GM19239 (cell line): ENCODE data around the gene ATP6V1F.
A peak's percentile ranks its signal among the peaks of the same experiment; 100 is the strongest.

Source experiments
- DNase-seq: peaks from one replicate; pipeline ENCODE4 v3.0.0; 2011; ENCODE audit warnings: low spot score; ENCODE audit not compliant: insufficient read length
- FAIRE-seq: peaks from 2 replicates; lab custom pipeline; 2011; peaks lifted over from hg19 to GRCh38; lab: Jason Lieb, UNC

ATP6V1F gene

GRCh38 chr7:128892521-128893250 is 30.0 kb downstream of the ATP6V1F start:
- DNase-seq (no peak), FAIRE-seq (no peak)

DNA sequence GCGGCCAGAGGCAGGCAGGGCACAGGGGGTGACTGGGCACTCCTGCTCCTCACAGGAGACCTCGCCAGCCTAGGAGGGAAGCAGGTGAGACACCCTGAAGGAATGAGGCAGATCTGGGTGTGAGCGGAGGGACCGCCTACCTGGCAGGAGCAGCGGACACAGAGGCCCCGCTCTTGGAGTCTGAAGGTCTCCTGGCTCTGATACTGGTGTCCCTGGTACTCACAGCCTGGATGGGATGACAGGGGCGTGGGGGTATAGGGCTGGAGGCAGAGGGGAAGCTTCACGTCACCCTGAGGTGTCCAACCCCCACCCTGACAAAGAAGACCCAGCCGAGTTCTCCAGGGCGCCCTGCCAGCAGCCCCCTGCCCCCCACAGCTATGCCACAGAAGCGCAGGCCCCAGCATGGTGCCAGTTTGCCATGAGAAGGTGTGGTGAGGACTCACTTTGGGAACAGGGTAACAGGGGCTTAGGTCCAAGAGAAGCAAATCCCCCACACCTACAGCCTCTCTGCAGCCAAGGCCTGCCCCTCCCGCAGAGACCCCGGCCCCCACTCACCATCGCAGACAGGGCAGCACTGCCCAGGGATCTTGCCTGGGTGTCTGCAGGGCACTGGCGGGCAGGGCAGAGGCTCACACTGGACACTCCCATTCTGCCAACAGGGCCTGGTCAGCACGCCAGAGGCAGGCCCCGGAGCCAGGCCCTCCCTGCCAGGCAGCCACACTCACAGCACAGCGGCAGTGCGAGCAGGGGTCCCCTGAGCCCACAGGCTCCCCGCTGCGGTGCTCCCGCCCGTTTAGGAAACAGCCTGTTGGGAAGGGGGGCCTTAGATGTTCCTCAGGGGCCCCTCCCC is 30.8 kb downstream of the ATP6V1F start:
- FAIRE-seq: no peak
- DNase-seq: no peak

DNA sequence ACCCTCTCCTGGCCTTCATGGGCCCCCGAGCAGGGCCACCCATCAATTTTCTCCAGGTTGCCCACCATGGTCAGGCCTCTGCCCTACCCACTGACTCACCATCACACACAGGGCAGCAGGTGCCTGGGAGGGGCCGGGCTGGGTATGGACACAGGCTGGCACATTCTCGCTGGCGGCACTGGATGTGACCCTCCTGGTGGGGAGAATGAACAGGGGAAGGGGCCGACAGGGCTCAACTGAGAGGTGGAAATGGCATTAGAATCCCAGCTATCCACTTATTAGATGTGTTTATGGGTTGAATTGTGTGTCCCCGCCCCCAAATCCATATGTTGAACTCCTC is 31.4 kb downstream of the ATP6V1F start:
- FAIRE-seq (no peak), DNase-seq (no peak)

GRCh38 chr7:128895320-128895719 is 32.7 kb downstream of the ATP6V1F start:
- no peak for FAIRE-seq
- no peak for DNase-seq

- no peak for DNase-seq
- no peak for FAIRE-seq
These were observed 36.7 kb downstream of the ATP6V1F start for GRCh38 chr7:128899392-128899791.

- no peak for DNase-seq
- no peak for FAIRE-seq
These were observed 37.6 kb downstream of the ATP6V1F start for GRCh38 chr7:128900237-128900636.

GRCh38 chr7:128902761-128903585 is 40.3 kb downstream of the ATP6V1F start:
- DNase-seq (no peak), FAIRE-seq (no peak)

GRCh38 chr7:128903621-128904361 is 41.1 kb downstream of the ATP6V1F start:
- FAIRE-seq: no peak
- no peak for DNase-seq

DNA sequence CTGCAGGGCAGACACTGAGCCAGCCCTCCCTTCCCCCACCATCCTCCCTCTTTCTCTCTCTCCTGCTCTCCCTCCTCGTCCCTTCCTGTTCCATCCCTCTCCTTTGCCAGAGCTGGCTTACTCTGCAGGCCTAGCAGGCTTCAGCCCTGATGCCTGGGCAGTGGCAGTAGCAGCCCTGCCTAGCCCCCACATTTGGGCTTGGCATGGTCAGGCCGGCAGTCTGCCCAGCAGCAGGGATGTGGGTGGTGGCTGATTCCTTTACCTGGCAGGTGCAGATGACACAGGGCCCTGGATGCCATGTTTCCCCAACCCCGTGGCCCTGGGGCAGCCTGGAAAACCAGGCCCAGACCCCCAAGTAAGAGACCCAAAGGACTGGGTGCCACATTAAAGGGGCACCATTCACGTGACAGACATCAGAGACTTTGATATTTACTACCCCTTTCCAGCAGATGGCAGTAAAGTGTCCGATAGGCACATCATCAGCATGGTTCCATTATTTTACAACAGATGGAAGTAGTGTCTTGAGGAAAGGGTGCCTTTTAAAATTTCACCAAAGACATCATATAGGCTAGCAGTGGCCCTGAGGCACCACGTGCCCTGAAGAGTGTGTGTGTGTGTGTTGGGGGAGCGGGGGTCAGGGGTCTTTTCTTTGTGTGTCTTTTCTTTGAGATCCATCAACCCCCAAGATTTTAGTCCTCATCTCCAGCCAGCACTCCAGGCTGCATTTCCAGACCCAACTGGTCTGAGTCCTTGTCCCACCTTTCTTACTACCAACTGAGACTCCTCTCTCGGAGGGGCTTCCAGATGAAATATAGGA is 41.9 kb downstream of the ATP6V1F start:
- DNase-seq: peak; percentile 75
- FAIRE-seq: peak; percentile 93

DNA sequence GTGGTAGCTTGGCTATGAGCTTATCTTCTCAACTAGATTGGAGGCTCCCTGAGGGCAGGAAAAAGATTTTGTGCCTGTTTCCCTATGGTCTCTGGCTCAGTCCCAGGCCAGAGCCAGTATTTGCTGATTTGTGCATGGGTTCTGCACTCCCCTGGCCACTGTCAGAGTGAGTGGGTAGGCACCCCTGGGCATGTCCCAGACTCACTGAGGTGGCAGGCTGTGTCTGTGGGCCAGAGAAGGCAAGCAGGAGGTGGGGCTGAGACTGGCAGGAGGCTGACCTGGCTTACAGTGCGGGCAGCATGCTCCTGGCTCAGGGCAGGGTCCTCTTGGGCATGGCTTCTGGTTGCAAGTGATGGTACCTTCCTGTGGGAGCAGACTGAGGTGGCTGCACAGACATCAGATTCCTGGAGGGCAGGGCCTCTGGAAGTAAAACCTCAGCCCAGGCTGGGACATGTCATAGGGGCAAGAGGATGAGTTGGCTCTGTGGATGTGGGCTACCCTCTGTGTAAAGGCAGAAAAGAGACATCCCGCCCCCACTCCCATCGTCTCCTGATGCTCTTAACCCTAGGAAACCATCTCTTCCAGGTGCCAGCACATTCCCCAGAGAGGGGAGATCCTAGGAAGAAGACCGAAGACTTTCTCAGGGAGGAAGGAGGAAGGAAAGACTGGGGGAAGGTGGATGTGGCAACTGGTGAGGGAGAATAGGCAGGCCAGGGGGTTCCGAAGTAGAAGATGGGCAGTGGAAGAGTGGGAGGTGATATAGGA is 43.5 kb downstream of the ATP6V1F start:
- FAIRE-seq (no peak), DNase-seq (no peak)

- no peak for FAIRE-seq
- DNase-seq: no peak
These were observed 44.3 kb downstream of the ATP6V1F start for GRCh38 chr7:128906766-128907559.

DNA sequence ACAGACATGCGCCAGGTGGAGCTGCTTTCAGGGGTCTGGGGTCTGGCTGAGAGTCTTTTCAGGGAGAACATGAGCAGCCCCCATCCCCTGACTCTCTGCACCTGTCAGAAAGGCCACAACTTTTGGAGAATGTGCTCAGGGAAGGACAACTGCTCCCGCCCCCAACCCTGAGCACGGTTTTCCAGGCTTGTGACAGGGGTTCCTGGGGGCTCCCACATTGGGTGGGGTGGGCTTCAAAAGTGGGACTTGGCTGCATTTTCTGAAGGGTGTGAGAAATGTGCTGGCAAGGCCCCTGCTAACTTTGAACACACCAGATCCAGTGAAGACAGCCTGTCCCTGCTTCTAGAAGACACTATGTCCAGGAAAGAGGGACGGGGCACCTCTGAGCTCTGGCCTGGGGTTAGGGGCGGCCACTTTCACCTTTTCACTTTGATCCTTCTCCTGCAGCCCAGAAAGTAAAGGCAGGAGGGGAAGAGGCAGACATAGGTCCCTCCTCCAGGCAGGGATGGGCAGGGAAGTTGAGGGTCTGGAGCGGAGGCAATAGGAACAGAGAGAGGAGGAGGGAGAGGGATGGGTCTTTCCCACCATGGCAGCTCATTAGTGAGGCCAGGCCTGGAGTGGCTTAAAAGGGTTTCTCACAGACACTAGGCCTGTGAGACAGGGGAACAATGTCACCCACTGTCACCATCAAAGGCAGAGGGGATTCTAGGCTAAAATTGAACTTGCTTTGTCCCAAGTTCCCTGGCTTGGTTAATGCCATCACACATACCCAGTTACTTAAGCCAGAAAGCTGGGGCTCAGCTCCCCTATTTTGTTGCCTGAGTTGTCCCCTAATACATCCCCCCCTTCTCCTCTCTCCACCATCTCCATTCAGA is 46.3 kb downstream of the ATP6V1F start:
- DNase-seq (no peak), FAIRE-seq (no peak)

- DNase-seq (no peak), FAIRE-seq (no peak)
These were observed 47.2 kb downstream of the ATP6V1F start for GRCh38 chr7:128909625-128910568.

GRCh38 chr7:128910569-128910945 is 47.9 kb downstream of the ATP6V1F start, which contains the start of gene KCP:
Gene KCP, minus strand, starts transcription at chr7:128910709. Its CDS starts 33 bp downstream, at chr7:128910676.
- FAIRE-seq (no peak), DNase-seq (no peak)

- no peak for FAIRE-seq
- DNase-seq: no peak
These were observed 48.9 kb downstream of the ATP6V1F start for GRCh38 chr7:128911423-128912031.
